Islet precursor cell (in vitro differentiated cells): ENCODE measurements around the gene CRYBG3.

Source experiments
- DNase-seq: peaks from one replicate; pipeline ENCODE4 v3.0.0-alpha.2; 2018

The CRYBG3 gene

GRCh38 chr3:97839944-97840343, 18.1 kb downstream of the CRYBG3 start:
- no peak for DNase-seq

- no peak for DNase-seq
Observed at GRCh38 chr3:97841304-97841703, 19.5 kb downstream of the CRYBG3 start.

GRCh38 chr3:97841956-97842355, 20.1 kb downstream of the CRYBG3 start:
- no peak for DNase-seq

- DNase-seq = no peak
Observed at GRCh38 chr3:97848779-97849178, 27.0 kb downstream of the CRYBG3 start.

- DNase-seq = no peak
Observed at GRCh38 chr3:97857401-97857800, 35.6 kb downstream of the CRYBG3 start.

GRCh38 chr3:97860364-97860763, 38.6 kb downstream of the CRYBG3 start:
- no peak for DNase-seq

- no peak for DNase-seq
Observed at GRCh38 chr3:97862582-97862981, 40.8 kb downstream of the CRYBG3 start.

GRCh38 chr3:97863031-97863430, 41.2 kb downstream of the CRYBG3 start:
- no peak for DNase-seq

- no peak for DNase-seq
Observed at GRCh38 chr3:97863775-97864174, 42.0 kb downstream of the CRYBG3 start.

- DNase-seq = no peak
Observed at GRCh38 chr3:97871186-97871585, 49.4 kb downstream of the CRYBG3 start.

- no peak for DNase-seq
Observed at GRCh38 chr3:97871801-97872524, 50.2 kb downstream of the CRYBG3 start.

GRCh38 chr3:97872525-97873042, 50.8 kb downstream of the CRYBG3 start:
- DNase-seq = no peak

GRCh38 chr3:97880267-97880666, 58.5 kb downstream of the CRYBG3 start:
- DNase-seq = no peak

GRCh38 chr3:97882975-97883598, 61.3 kb downstream of the CRYBG3 start:
- no peak for DNase-seq

- DNase-seq = no peak
Observed at GRCh38 chr3:97883736-97884135, 61.9 kb downstream of the CRYBG3 start.

- DNase-seq = no peak
Observed at GRCh38 chr3:97884586-97885123, 62.8 kb downstream of the CRYBG3 start.

- DNase-seq = no peak
Observed at GRCh38 chr3:97885931-97886824, 64.4 kb downstream of the CRYBG3 start.

- DNase-seq = no peak
Observed at GRCh38 chr3:97889814-97890213, 68.0 kb downstream of the CRYBG3 start.

- no peak for DNase-seq
Observed at GRCh38 chr3:97892852-97893251, 71.0 kb downstream of the CRYBG3 start.

- no peak for DNase-seq
Observed at GRCh38 chr3:97895216-97895615, 73.4 kb downstream of the CRYBG3 start.

- DNase-seq = no peak
Observed at GRCh38 chr3:97896129-97896528, 74.3 kb downstream of the CRYBG3 start.

- DNase-seq = no peak
Observed at GRCh38 chr3:97896547-97896946, 74.7 kb downstream of the CRYBG3 start.

GRCh38 chr3:97899331-97899730, 77.5 kb downstream of the CRYBG3 start:
- DNase-seq = no peak
